PC-3 (cell line): ENCODE data around the gene PHRF1. TPM values are rescaled to one million over a fixed set of nuclear protein-coding genes. Genes with fewer than 3 reads are reported as not detected.

Experiments used
- ATAC-seq: fragments of 200-7000 bp; cut with Tn5 transposase; 2 replicates; pipeline ENCODE4 v1.9.1; 2020; ENCODE audit warnings: mild to moderate bottlenecking, moderate library complexity
- BruUV-seq: library from RNA; stranded (reverse); fragments of 400-500 nt; replicated peaks from 2 replicates; lab custom pipeline; 2021; lab: Mats Ljungman, UMichigan
- CTCF ChIA-PET: fragments of 300-600 bp; sonication (Branson Sonifier 250); formaldehyde crosslinking; loops from one replicate; lab custom pipeline; 2022; ENCODE audit warnings: antibody characterized with exemption; lab: Charles Lee
- POLR2A ChIA-PET: fragments of 300-600 bp; sonication (Branson Sonifier 250); formaldehyde crosslinking; loops from one replicate; lab custom pipeline; 2022; ENCODE audit warnings: antibody characterized with exemption; ENCODE audit not compliant: unreplicated experiment; lab: Charles Lee
- DNase-seq: peaks from one replicate; pipeline ENCODE4 v3.0.0-alpha.2; 2015
- H2AFZ ChIP-seq: fragments of 300-600 bp; sonication (generic); 2 replicates; pipeline ENCODE4 v1.6.0; 2016; ENCODE audit warnings: antibody characterized with exemption, low read length
- H3F3A ChIP-seq: fragments of 300-600 bp; sonication (generic); one replicate; pipeline ENCODE4 v1.6.0; 2017; ENCODE audit warnings: antibody characterized with exemption, low read length, control low read depth, mild to moderate bottlenecking; ENCODE audit not compliant: unreplicated experiment
- H3K27ac ChIP-seq: fragments of 300-600 bp; sonication (generic); 2 replicates; pipeline ENCODE4 v1.5.1; 2016; ENCODE audit warnings: mild to moderate bottlenecking, low read length
- H3K27me3 ChIP-seq: fragments of 300-600 bp; sonication (generic); 2 replicates; pipeline ENCODE4 v1.6.1; 2016; ENCODE audit warnings: low read length, mixed read lengths
- H3K36me3 ChIP-seq: fragments of 300-600 bp; sonication (generic); 2 replicates; pipeline ENCODE4 v1.6.1; 2016; ENCODE audit warnings: low read depth, mixed run types, low read length, mixed read lengths
- H3K4me1 ChIP-seq: fragments of 300-600 bp; sonication (generic); 2 replicates; pipeline ENCODE4 v1.5.1; 2016; ENCODE audit warnings: low read length; ENCODE audit not compliant: insufficient read depth
- H3K4me2 ChIP-seq: fragments of 300-600 bp; sonication (generic); 2 replicates; pipeline ENCODE4 v1.6.0; 2016; ENCODE audit warnings: low read length
- H3K4me3 ChIP-seq: fragments of 300-600 bp; sonication (generic); 2 replicates; pipeline ENCODE4 v1.5.1; 2016; ENCODE audit warnings: mild to moderate bottlenecking, low read length, mixed read lengths
- H3K79me2 ChIP-seq: fragments of 300-600 bp; sonication (generic); 2 replicates; pipeline ENCODE4 v1.6.1; 2017; ENCODE audit warnings: low read length, mixed read lengths
- H3K9ac ChIP-seq: fragments of 300-600 bp; sonication (generic); 2 replicates; pipeline ENCODE4 v1.6.0; 2016; ENCODE audit warnings: mild to moderate bottlenecking, low read length
- H3K9me2 ChIP-seq: fragments of 300-600 bp; sonication (generic); replicated peaks from 2 replicates; pipeline ENCODE4 v1.6.1; 2016; ENCODE audit warnings: mixed run types, low read length, mixed read lengths
- H3K9me3 ChIP-seq: fragments of 300-600 bp; sonication (generic); 2 replicates; pipeline ENCODE4 v1.6.1; 2016; ENCODE audit warnings: low read length, mixed read lengths
- H4K20me1 ChIP-seq: fragments of 300-600 bp; sonication (generic); 2 replicates; pipeline ENCODE4 v1.6.1; 2016; ENCODE audit warnings: low read length, mixed read lengths
- CTCF ChIP-seq: fragments of 300-600 bp; sonication (generic); conservative IDR thresholded peaks from 2 replicates; pipeline ENCODE4 v1.5.1; 2017; ENCODE audit warnings: antibody characterized with exemption, low read depth, mild to moderate bottlenecking, low read length
- EZH2 ChIP-seq: fragments of 300-600 bp; sonication (generic); IDR thresholded peaks from one replicate; pipeline ENCODE4 v1.6.1; 2017; ENCODE audit warnings: antibody characterized with exemption, mild to moderate bottlenecking, low read length; ENCODE audit not compliant: unreplicated experiment
- EZH2phosphoT487 ChIP-seq: fragments of 300-600 bp; sonication (generic); IDR thresholded peaks from 2 replicates; pipeline ENCODE4 v1.6.1; 2018; ENCODE audit warnings: mild to moderate bottlenecking, antibody characterized with exemption, low read length, borderline replicate concordance
- intact Hi-C: fragments of 100-400 bp; cut with micrococcal nuclease; formaldehyde crosslinking; loops from 2 replicates; pipeline ENCODE4 v1.9.0; 2023
- total RNA-seq: library from RNA; depleted of rRNA; stranded (reverse); fragments of >200 nt; gene quantifications from 2 replicates; pipeline ENCODE4 v1.2.3, GENCODE V29; 2014

PHRF1 gene
- total RNA-seq, 1 experiment from 2014 or later: 41.4 TPM

GRCh38 chr11:614021-614622 is 37.9 kb downstream of the PHRF1 start:
- H4K20me1 ChIP-seq: peaks cover 18% of the 10 kb centered on the region
- ATAC-seq (peak; percentile 0; the same call in 1 of the 2 replicates), DNase-seq (peak; percentile 16)
- H3K9ac ChIP-seq: 0 out of 2 replicates have a peak overlapping the region, but pooled peaks have one; percentile 7
- no peak overlapping the region for H2AFZ ChIP-seq
- H3K4me1 ChIP-seq: peaks cover 28% of the 10 kb centered on the region
- H3K27ac ChIP-seq: peak overlapping the region; percentile 67
- peaks cover 7% of the 10 kb centered on the region for H3F3A ChIP-seq
- H3K79me2 ChIP-seq: peaks cover 8% of the 10 kb centered on the region; the same call in 1 of the 2 replicates
- peak overlapping the region; percentile 96 for H3K4me2 ChIP-seq
- no peaks in the 10 kb centered on the region for H3K9me2 ChIP-seq
- H3K36me3 ChIP-seq: peaks cover 23% of the 10 kb centered on the region
- no peaks in the 10 kb centered on the region for H3K9me3 ChIP-seq
- BruUV-seq: no TSS peak
- CTCF ChIA-PET: no interaction called here
- H3K4me3 ChIP-seq: peak overlapping the region; percentile 79
- POLR2A ChIA-PET: interaction anchor here (0.5 to 0.7 kb wide), 4 partner anchors 29 to 162 kb away, joined by 3 to 16 read pairs (median 8); partner anchors contain the start of gene PHRF1
- intact Hi-C loops: loop anchor here (10.0 kb wide), 1 partner anchor 49 kb away; the partner anchor contains the start of genes LMNTD2 and RASSF7
- no peaks in the 10 kb centered on the region for H3K27me3 ChIP-seq
- TF ChIP-seq EZH2phosphoT487 (no peak), EZH2 (no peak), CTCF (no peak)

- CTCF ChIA-PET: no interaction called here
- Histone ChIP-seq H3K9ac (peak overlapping the region; percentile 65), H3K9me2 (no peaks in the 10 kb centered on the region), H3K4me1 (peaks cover 28% of the 10 kb centered on the region), H3K27ac (peak overlapping the region; percentile 67), H4K20me1 (peaks cover 18% of the 10 kb centered on the region), H3K9me3 (no peaks in the 10 kb centered on the region), H3K36me3 (peaks cover 23% of the 10 kb centered on the region), H2AFZ (no peak overlapping the region), H3F3A (peaks cover 7% of the 10 kb centered on the region), H3K4me3 (peak overlapping the region; percentile 79), H3K79me2 (peaks cover 8% of the 10 kb centered on the region; the same call in 1 of the 2 replicates), H3K4me2 (peak overlapping the region; percentile 96), H3K27me3 (no peaks in the 10 kb centered on the region)
- intact Hi-C loops: loop anchor here (10.0 kb wide), 1 partner anchor 50 kb away; the partner anchor contains the start of genes LMNTD2 and RASSF7
- ATAC-seq (peak; percentile 24), DNase-seq (peak; percentile 77)
- BruUV-seq: no TSS peak
- POLR2A ChIA-PET: interaction anchor here (0.5 to 0.7 kb wide), 5 partner anchors 29 to 161 kb away, joined by 3 to 16 read pairs (median 6); partner anchors contain the start of gene PHRF1
- TF ChIP-seq CTCF: no peak
- TF ChIP-seq EZH2: no peak
- no peak for TF ChIP-seq EZH2phosphoT487
Observed at GRCh38 chr11:614623-615503, 38.6 kb downstream of the PHRF1 start.
